ENCODE measurements around the gene MFRP.

Gene MFRP

GRCh38 chr11:119368121-119369034 is 21.9 kb upstream of the MFRP start (continued):
- TF ChIP-seq SP7 (tag by site-specific recombination; IDR thresholded peaks at IDR 0.05) (0 out of 2 replicates have a peak, but pooled peaks have one; percentile 9), KLF1 (tag by site-specific recombination; IDR thresholded peaks at IDR 0.05) (peak; percentile 95), ZSCAN30 (tag by site-specific recombination; IDR thresholded peaks at IDR 0.05) (no peak), ZNF423 (tag by site-specific recombination; IDR thresholded peaks at IDR 0.05) (no peak), ZBTB8A (tag by site-specific recombination; IDR thresholded peaks at IDR 0.05) (0 out of 2 replicates have a peak, but pooled peaks have one; percentile 18), ZNF600 (tag by site-specific recombination; IDR thresholded peaks at IDR 0.05) (peak; percentile 66), IKZF3 (tag by site-specific recombination; IDR thresholded peaks at IDR 0.05) (no peak), ZNF561 (tag by site-specific recombination; IDR thresholded peaks at IDR 0.05; ENCODE audit: borderline replicate concordance) (no peak), ZNF335 (tag by site-specific recombination; conservative IDR thresholded peaks at IDR 0.05) (peak; percentile 33; the same call in 1 of the 2 replicates), ZIC2 (tag by site-specific recombination; IDR thresholded peaks at IDR 0.05) (peak; percentile 57), ZNF416 (tag by site-specific recombination; IDR thresholded peaks at IDR 0.05) (no peak), ZEB2 (tag by site-specific recombination; IDR thresholded peaks at IDR 0.05) (no peak), ZNF792 (tag by site-specific recombination; IDR thresholded peaks at IDR 0.05) (no peak), KLF17 (tag by site-specific recombination; IDR thresholded peaks at IDR 0.05) (peak; percentile 49; the same call in 1 of the 2 replicates), ZNF610 (tag by site-specific recombination; IDR thresholded peaks at IDR 0.05; ENCODE audit: borderline replicate concordance) (no peak), SCRT1 (tag by site-specific recombination; IDR thresholded peaks at IDR 0.05; ENCODE audit: borderline replicate concordance) (no peak), ZBTB20 (tag by site-specific recombination; IDR thresholded peaks at IDR 0.05) (0 out of 2 replicates have a peak, but pooled peaks have one; percentile 23), ZNF76 (tag by site-specific recombination; IDR thresholded peaks at IDR 0.05; ENCODE audit: borderline replicate concordance, low read depth) (no peak)

DNA sequence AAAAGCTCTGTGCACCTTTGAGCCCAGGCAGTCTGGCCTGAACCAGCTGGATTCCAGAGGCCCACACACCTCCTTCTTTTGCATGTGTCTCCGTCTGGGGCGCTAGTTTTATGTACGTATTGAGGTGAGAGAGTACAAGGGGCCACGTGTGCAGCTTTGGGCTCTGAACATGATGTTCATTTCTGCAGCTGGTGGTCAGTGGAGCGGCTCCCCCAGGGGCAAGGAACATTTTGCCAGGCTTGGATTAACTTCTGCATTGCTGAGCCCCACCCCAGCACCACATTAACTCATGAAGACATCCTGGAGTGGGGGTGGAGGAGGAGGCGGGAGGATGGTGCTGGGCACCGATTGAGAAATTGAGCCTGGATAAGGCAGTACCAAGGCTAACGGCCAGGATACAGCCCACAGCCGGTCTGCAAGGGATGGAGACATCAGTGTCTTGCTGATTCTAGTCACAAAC is 21.2 kb upstream of the MFRP start:
- no peak overlapping the region for H3K4me3 ChIP-seq (ENCODE audit: low read depth, low read length)
- CTCF ChIA-PET, result interaction anchor here (0.5 to 5.4 kb wide), 12 partner anchors 9 to 438 kb away, joined by 3 to 59 read pairs (median 4); partner anchors contain the start of genes C1QTNF5 and USP2
- TF ChIP-seq ZFHX2 (tag by site-specific recombination; conservative IDR thresholded peaks at IDR 0.05), result peak; percentile 52
- TF ChIP-seq, protein P1, sequence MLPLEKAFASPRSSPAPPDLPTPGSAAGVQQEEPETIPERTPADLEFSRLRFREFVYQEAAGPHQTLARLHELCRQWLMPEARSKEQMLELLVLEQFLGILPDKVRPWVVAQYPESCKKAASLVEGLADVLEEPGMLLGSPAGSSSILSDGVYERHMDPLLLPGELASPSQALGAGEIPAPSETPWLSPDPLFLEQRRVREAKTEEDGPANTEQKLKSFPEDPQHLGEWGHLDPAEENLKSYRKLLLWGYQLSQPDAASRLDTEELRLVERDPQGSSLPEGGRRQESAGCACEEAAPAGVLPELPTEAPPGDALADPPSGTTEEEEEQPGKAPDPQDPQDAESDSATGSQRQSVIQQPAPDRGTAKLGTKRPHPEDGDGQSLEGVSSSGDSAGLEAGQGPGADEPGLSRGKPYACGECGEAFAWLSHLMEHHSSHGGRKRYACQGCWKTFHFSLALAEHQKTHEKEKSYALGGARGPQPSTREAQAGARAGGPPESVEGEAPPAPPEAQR (tag by site-specific recombination; IDR thresholded peaks at IDR 0.05), result no peak
- TF ChIP-seq ZNF610 (tag by site-specific recombination; IDR thresholded peaks at IDR 0.05; ENCODE audit: borderline replicate concordance), result no peak
- TF ChIP-seq ZNF324 (tag by site-specific recombination; IDR thresholded peaks at IDR 0.05), result no peak
- no peak for TF ChIP-seq BCL11A (tag by site-specific recombination; IDR thresholded peaks at IDR 0.05; ENCODE audit: low read depth)
- TF ChIP-seq GLIS1 (tag by site-specific recombination; IDR thresholded peaks at IDR 0.05), result no peak
- no peak for TF ChIP-seq ZNF311 (tag by site-specific recombination; IDR thresholded peaks at IDR 0.05; ENCODE audit: borderline replicate concordance)
- no peak for TF ChIP-seq SALL2 (tag by site-specific recombination; IDR thresholded peaks at IDR 0.05; ENCODE audit: borderline replicate concordance)
- no peak for TF ChIP-seq WT1 (tag by site-specific recombination; IDR thresholded peaks at IDR 0.05)
- no peak for TF ChIP-seq ZNF362 (tag by site-specific recombination; IDR thresholded peaks at IDR 0.05)
- TF ChIP-seq ZBTB26 (tag by site-specific recombination; optimal IDR thresholded peaks at IDR 0.05), result no peak
- peak; percentile 28; the same call in 1 of the 2 replicates for TF ChIP-seq EGR2 (tag by site-specific recombination; IDR thresholded peaks at IDR 0.05; ENCODE audit: low read depth)
- TF ChIP-seq ZNF292 (tag by site-specific recombination; IDR thresholded peaks at IDR 0.05; ENCODE audit: borderline replicate concordance, low read depth), result no peak
- no peak for TF ChIP-seq KLF17 (tag by site-specific recombination; IDR thresholded peaks at IDR 0.05)
- TF ChIP-seq GLIS2 (tag by site-specific recombination; IDR thresholded peaks at IDR 0.05), result no peak
- no peaks in the 10 kb centered on the region for H3K9me3 ChIP-seq (ENCODE audit: control insufficient read depth, insufficient read depth, low read depth, low read length)
- POLR2A ChIA-PET, result interaction anchor here (0.7 to 1.8 kb wide), 2 partner anchors 29 to 282 kb away, joined by 3 to 20 read pairs; no protein-coding TSS in a partner anchor
- H3K4me1 ChIP-seq (ENCODE audit: control insufficient read depth, insufficient read depth, low read length), result peaks cover 2% of the 10 kb centered on the region; the same call in 1 of the 2 replicates
- no peaks in the 10 kb centered on the region for H3K36me3 ChIP-seq (ENCODE audit: control insufficient read depth in 2 of 2, insufficient read depth in 1 of 2, low read length in 2 of 2)
- no peak overlapping the region for H3K27ac ChIP-seq (ENCODE audit: extremely low read depth, low read depth, low read length)

Measured in HEK293 (cell line).